OCI-LY7 (cell line): ENCODE results near the gene CFAP58. TPM values are rescaled to one million over a fixed set of nuclear protein-coding genes. Genes with fewer than 3 reads are reported as not detected.

ENCODE experiments used
- BruUV-seq: library from RNA; stranded (reverse); fragments of 400-500 nt; replicated peaks from 2 replicates; lab custom pipeline; 2021; lab: Mats Ljungman, UMichigan
- CTCF ChIA-PET: fragments of 300-600 bp; sonication (Branson Sonifier 250); formaldehyde crosslinking; loops from one replicate; lab custom pipeline; 2022; ENCODE audit warnings: antibody characterized with exemption; ENCODE audit not compliant: unreplicated experiment; lab: Charles Lee
- POLR2A ChIA-PET: fragments of 300-600 bp; sonication (Branson Sonifier 250); formaldehyde crosslinking; loops from one replicate; lab custom pipeline; 2022; ENCODE audit warnings: antibody characterized with exemption; lab: Charles Lee
- DNase-seq: peaks from one replicate; pipeline ENCODE4 v3.0.0-alpha.2; 2015; ENCODE audit warnings: low spot score
- H2AFZ ChIP-seq: fragments of 200-600 bp; sonication (generic), shearing (Covaris generic); 2 replicates; pipeline ENCODE4 v1.6.1; 2014; ENCODE audit warnings: mild to moderate bottlenecking, antibody characterized with exemption, low read length, moderate library complexity
- H3K27ac ChIP-seq: fragments of 200-600 bp; sonication (generic); 2 replicates; pipeline ENCODE4 v1.5.1; 2014; ENCODE audit warnings: mixed run types, low read depth, mild to moderate bottlenecking, moderate library complexity, low read length, inconsistent platforms; ENCODE audit not compliant: poor library complexity, severe bottlenecking
- H3K36me3 ChIP-seq: fragments of 200-600 bp; sonication (generic); 2 replicates; pipeline ENCODE4 v1.6.1; 2014; ENCODE audit warnings: mild to moderate bottlenecking, antibody characterized with exemption, low read length, moderate library complexity, mixed read lengths; ENCODE audit not compliant: insufficient read depth
- H3K4me1 ChIP-seq: fragments of 200-600 bp; sonication (generic); 2 replicates; pipeline ENCODE4 v1.5.1; 2014; ENCODE audit warnings: mild to moderate bottlenecking, low read length; ENCODE audit not compliant: insufficient read depth, poor library complexity, severe bottlenecking
- H3K4me2 ChIP-seq: fragments of 200-600 bp; sonication (generic); 2 replicates; pipeline ENCODE4 v1.6.1; 2014; ENCODE audit warnings: mild to moderate bottlenecking, low read length
- H3K4me3 ChIP-seq: fragments of 200-600 bp; sonication (generic); 2 replicates; pipeline ENCODE4 v1.5.1; 2014; ENCODE audit warnings: mild to moderate bottlenecking, low read depth, low read length; ENCODE audit not compliant: poor library complexity, severe bottlenecking
- H3K79me2 ChIP-seq: fragments of 200-600 bp; sonication (generic); 2 replicates; pipeline ENCODE4 v1.6.1; 2016; ENCODE audit warnings: low read depth, mild to moderate bottlenecking, low read length, moderate library complexity, mixed read lengths; ENCODE audit not compliant: insufficient read depth
- H3K9me2 ChIP-seq: fragments of 200-600 bp; sonication (generic); 2 replicates; pipeline ENCODE4 v1.6.1; 2016; ENCODE audit warnings: mild to moderate bottlenecking, low read length, mixed read lengths; ENCODE audit not compliant: insufficient read depth
- H3K9me3 ChIP-seq: fragments of 200-600 bp; sonication (generic); 2 replicates; pipeline ENCODE4 v1.6.1; 2014; ENCODE audit warnings: mild to moderate bottlenecking, mixed run types, low read length, mixed read lengths
- H4K20me1 ChIP-seq: fragments of 200-600 bp; sonication (generic); 2 replicates; pipeline ENCODE4 v1.6.1; 2014; ENCODE audit warnings: mild to moderate bottlenecking, antibody characterized with exemption, low read length, moderate library complexity, mixed read lengths; ENCODE audit not compliant: insufficient read depth
- CTCF ChIP-seq: fragments of 200-600 bp; sonication (generic); conservative IDR thresholded peaks from 2 replicates; pipeline ENCODE4 v1.5.1; 2014; ENCODE audit warnings: mild to moderate bottlenecking, antibody characterized with exemption, low read length, moderate library complexity, mixed read lengths
- EZH2phosphoT487 ChIP-seq: fragments of 200-600 bp; sonication (generic); IDR thresholded peaks from 2 replicates; pipeline ENCODE4 v1.6.1; 2018; ENCODE audit warnings: low read depth, borderline replicate concordance, mild to moderate bottlenecking, mixed run types, antibody characterized with exemption, low read length, moderate library complexity, mixed read lengths
- intact Hi-C: fragments of 100-400 bp; cut with micrococcal nuclease; formaldehyde crosslinking; loops from one replicate; pipeline ENCODE4 v1.10.0; 2022; ENCODE audit not compliant: unreplicated experiment
- total RNA-seq, 2 experiments: library from RNA; depleted of rRNA in 1 of 2; stranded (reverse); fragments of >200 nt in 1 of 2; shearing (Covaris generic) in 1 of 2; gene quantifications; 2 replicates each; pipeline ENCODE4 v1.2.3, GENCODE V29; 2014 to 2022

CFAP58 gene
- total RNA-seq, 2 experiments from 2014 or later = 0.09 to 1.5 TPM

- H3K27ac ChIP-seq = peak overlapping the region; percentile 77
- DNase-seq = peak; percentile 83
- H3K4me3 ChIP-seq = peak overlapping the region; percentile 60
These were observed 3.5 kb upstream of the CFAP58 start for GRCh38 chr10:104350127-104350635.

GRCh38 chr10:104351061-104351702 lies 2.5 kb upstream of the CFAP58 start:
- no peaks in the 10 kb centered on the region for H3K9me2 ChIP-seq
- H3K27ac ChIP-seq = no peak overlapping the region
- no peak overlapping the region for H3K4me3 ChIP-seq
- peaks cover 53% of the 10 kb centered on the region for H3K4me1 ChIP-seq
- BruUV-seq = no TSS peak
- H3K79me2 ChIP-seq = no peaks in the 10 kb centered on the region
- H3K9me3 ChIP-seq = no peaks in the 10 kb centered on the region
- no peak for TF ChIP-seq CTCF
- no peak for TF ChIP-seq EZH2phosphoT487
- no peaks in the 10 kb centered on the region for H4K20me1 ChIP-seq
- DNase-seq = no peak
- intact Hi-C loops = loop anchor here (5.0 kb wide), 1 partner anchor 229 kb away; the partner anchor contains the start of gene SFR1
- ChIA-PET CTCF (interaction anchor here (1.4 to 3.5 kb wide), 4 partner anchors 45 to 60 kb away, joined by 4 to 28 read pairs (median 6); no protein-coding TSS in a partner anchor), POLR2A (interaction anchor here (0.7 to 1.3 kb wide), 5 partner anchors 29 to 368 kb away, joined by 3 to 4 read pairs (median 4); no protein-coding TSS in a partner anchor)
- no peak overlapping the region for H2AFZ ChIP-seq
- no peaks in the 10 kb centered on the region for H3K36me3 ChIP-seq
- H3K4me2 ChIP-seq = no peak overlapping the region

More at GRCh38 chr10:104350127-104350635, 3.5 kb upstream of the CFAP58 start:
- CTCF ChIA-PET = interaction anchor here (1.0 to 3.5 kb wide), 5 partner anchors 44 to 58 kb away, joined by 3 to 28 read pairs (median 4); no protein-coding TSS in a partner anchor
- intact Hi-C loops = loop anchor here (1.0 to 5.0 kb wide), 3 partner anchors 45 to 228 kb away; partner anchors contain the start of gene SFR1
- Histone ChIP-seq H3K9me2 (no peaks in the 10 kb centered on the region), H4K20me1 (no peaks in the 10 kb centered on the region), H3K36me3 (no peaks in the 10 kb centered on the region), H3K79me2 (no peaks in the 10 kb centered on the region), H3K4me1 (peaks cover 62% of the 10 kb centered on the region), H2AFZ (peak overlapping the region; percentile 87), H3K9me3 (no peaks in the 10 kb centered on the region), H3K4me2 (peak overlapping the region; percentile 85)
- BruUV-seq = no TSS peak
- peak; percentile 91 for TF ChIP-seq CTCF
- no peak for TF ChIP-seq EZH2phosphoT487
- POLR2A ChIA-PET = interaction anchor here (0.6 to 1.6 kb wide), 8 partner anchors 9 to 76 kb away, joined by 3 to 5 read pairs (median 3); partner anchors contain the start of gene ITPRIP
